Peyer's patch (tissue), 4 donors: ENCODE results near the gene NFKBIB.

ENCODE experiments used
- CTCF ChIP-seq, 6 experiments: fragments of 450-650 bp in 4 of 6; fragments of 200-600 bp in 2 of 6; sonication (generic) in 1 of 6; IDR thresholded peaks; one replicate each; pipeline ENCODE4 v1.5.1; 2017 to 2019; ENCODE audit warnings: antibody characterized with exemption in 6 of 6, mild to moderate bottlenecking in 3 of 6, moderate library complexity in 1 of 6
- POLR2A ChIP-seq, 2 donors: fragments of 450-650 bp; IDR thresholded peaks; one replicate each; pipeline ENCODE4 v1.5.1; 2017; ENCODE audit warnings: antibody characterized with exemption in 2 of 2, mild to moderate bottlenecking in 2 of 2, moderate library complexity in 2 of 2

DNA sequence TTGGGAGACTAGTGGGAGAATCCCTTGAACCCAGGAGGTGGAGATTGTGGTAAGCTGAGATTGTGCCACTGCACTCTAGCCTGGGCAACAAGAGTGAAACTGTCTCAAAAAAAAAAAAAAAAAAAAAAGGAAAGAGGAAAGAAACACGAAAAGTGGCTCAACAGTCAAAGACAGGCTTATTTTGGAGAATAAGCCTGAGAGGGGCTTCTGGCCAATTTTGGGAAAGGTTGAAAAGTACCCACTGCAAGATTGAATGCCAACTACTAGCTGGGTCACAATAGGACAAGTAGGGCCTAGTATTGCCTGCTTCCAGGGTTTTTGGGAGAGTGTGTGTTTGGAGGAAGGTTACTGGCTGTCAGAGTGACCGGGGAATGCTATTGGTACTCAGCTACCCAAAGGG lies 58.5 kb downstream of the NFKBIB start:
- TF ChIP-seq CTCF (IDR thresholded peaks at IDR 0.05) (no peak), POLR2A (IDR thresholded peaks at IDR 0.05) (no peak)
